OCI-LY3 (cell line): ENCODE data around the gene ZNF644.

ENCODE experiments used
- H2AFZ ChIP-seq: fragments of 200-600, 300-600 bp; shearing (Covaris generic); 2 replicates; pipeline ENCODE4 v1.6.0; 2014; ENCODE audit warnings: antibody characterized with exemption, low read depth, low read length
- H3K27ac ChIP-seq: fragments of 200-600, 300-600 bp; sonication (generic); 2 replicates; pipeline ENCODE4 v1.5.1; 2014; ENCODE audit warnings: mild to moderate bottlenecking, low read length, moderate library complexity, mixed read lengths
- H3K27me3 ChIP-seq: fragments of 200-600, 300-600 bp; sonication (generic); 2 replicates; pipeline ENCODE4 v1.6.1; 2014; ENCODE audit warnings: low read depth, low read length, mixed read lengths
- H3K36me3 ChIP-seq: fragments of 200-600, 300-600 bp; sonication (generic); replicated peaks from 2 replicates; pipeline ENCODE3; 2014; ENCODE audit warnings: low read depth, low read length, mixed read lengths
- H3K4me1 ChIP-seq: fragments of 300-600, 200-600 bp; sonication (generic); 2 replicates; pipeline ENCODE4 v1.6.1; 2014; ENCODE audit warnings: low read length, mixed read lengths
- H3K4me2 ChIP-seq: fragments of 200-600, 300-600 bp; sonication (generic); 2 replicates; pipeline ENCODE4 v1.6.1; 2014; ENCODE audit warnings: low read length, mixed read lengths
- H3K4me3 ChIP-seq: fragments of 300-600, 200-600 bp; sonication (generic); 2 replicates; pipeline ENCODE4 v1.5.1; 2014; ENCODE audit warnings: antibody characterized with exemption, mild to moderate bottlenecking, low read length, moderate library complexity
- H3K79me2 ChIP-seq: fragments of 300-600, 200-600 bp; shearing (Covaris generic); 2 replicates; pipeline ENCODE4 v1.6.1; 2014; ENCODE audit warnings: mild to moderate bottlenecking, low read length, mixed read lengths
- H3K9ac ChIP-seq: fragments of 300-600, 200-600 bp; shearing (Covaris generic); 2 replicates; pipeline ENCODE4 v1.6.0; 2014; ENCODE audit warnings: mild to moderate bottlenecking, low read length, moderate library complexity
- H3K9me3 ChIP-seq: fragments of 200-600, 300-600 bp; shearing (Covaris generic); 2 replicates; pipeline ENCODE4 v1.6.1; 2014; ENCODE audit warnings: low read length, mixed read lengths; ENCODE audit not compliant: insufficient read depth
- H4K20me1 ChIP-seq: fragments of 200-600, 300-600 bp; sonication (generic); 2 replicates; pipeline ENCODE4 v1.6.1; 2016; ENCODE audit warnings: low read length, mixed read lengths; ENCODE audit not compliant: insufficient read depth
- CTCF ChIP-seq: fragments of 200-600, 300-600 bp; sonication (generic); IDR thresholded peaks from 2 replicates; pipeline ENCODE4 v1.5.1; 2014; ENCODE audit warnings: antibody characterized with exemption, low read length, low read depth
- EZH2phosphoT487 ChIP-seq: fragments of 200-600 bp; shearing (Covaris generic); IDR thresholded peaks from 2 replicates; pipeline ENCODE4 v1.6.1; 2018; ENCODE audit warnings: antibody characterized with exemption, mixed run types, low read depth

ZNF644 gene

GRCh38 chr1:90952906-90953305, 68.9 kb downstream of the ZNF644 start:
- no peaks in the 10 kb centered on the region for H3K27me3 ChIP-seq
- TF ChIP-seq CTCF (no peak), EZH2phosphoT487 (no peak)
- H3K79me2 ChIP-seq, result peaks cover 83% of the 10 kb centered on the region
- peaks cover 65% of the 10 kb centered on the region for H4K20me1 ChIP-seq
- no peaks in the 10 kb centered on the region for H3K4me1 ChIP-seq
- H2AFZ ChIP-seq, result no peak overlapping the region
- H3K4me3 ChIP-seq, result no peak overlapping the region
- H3K9me3 ChIP-seq, result no peaks in the 10 kb centered on the region
- no peak overlapping the region for H3K4me2 ChIP-seq
- no peak overlapping the region for H3K9ac ChIP-seq
- no peak overlapping the region for H3K27ac ChIP-seq
- peaks cover 12% of the 10 kb centered on the region for H3K36me3 ChIP-seq

- peaks cover 81% of the 10 kb centered on the region for H3K79me2 ChIP-seq
- H3K9ac ChIP-seq, result no peak overlapping the region
- H3K4me2 ChIP-seq, result no peak overlapping the region
- H3K4me3 ChIP-seq, result no peak overlapping the region
- peaks cover 7% of the 10 kb centered on the region for H3K36me3 ChIP-seq
- no peaks in the 10 kb centered on the region for H3K27me3 ChIP-seq
- H4K20me1 ChIP-seq, result peaks cover 61% of the 10 kb centered on the region
- H3K9me3 ChIP-seq, result no peaks in the 10 kb centered on the region
- no peak for TF ChIP-seq CTCF
- no peak for TF ChIP-seq EZH2phosphoT487
- no peaks in the 10 kb centered on the region for H3K4me1 ChIP-seq
- no peak overlapping the region for H2AFZ ChIP-seq
- no peak overlapping the region for H3K27ac ChIP-seq
Measured at GRCh38 chr1:90951009-90951408, 70.8 kb downstream of the ZNF644 start.

DNA sequence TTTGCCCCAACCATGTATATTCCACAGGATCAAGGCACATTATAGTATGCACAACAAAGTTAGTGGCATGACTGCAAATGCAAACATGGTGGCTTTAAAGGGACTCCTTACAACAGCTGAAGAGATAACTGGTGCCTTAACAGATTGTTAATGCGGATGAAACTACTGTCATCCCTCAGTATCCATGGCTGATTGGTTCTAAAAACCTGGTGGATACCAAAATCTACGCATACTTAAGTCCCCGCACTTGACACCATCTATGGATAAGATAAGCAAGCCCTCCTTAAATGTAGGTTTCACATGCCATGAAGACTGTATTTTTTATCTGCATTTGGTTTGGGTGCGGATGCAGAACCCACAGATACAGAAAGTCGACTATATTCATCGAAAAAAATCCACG, 73.5 kb downstream of the ZNF644 start:
- Histone ChIP-seq H3K9ac (no peak overlapping the region), H3K27me3 (no peaks in the 10 kb centered on the region), H3K4me2 (no peak overlapping the region), H3K4me3 (no peak overlapping the region), H3K27ac (no peak overlapping the region), H3K4me1 (no peaks in the 10 kb centered on the region), H3K9me3 (no peaks in the 10 kb centered on the region), H3K79me2 (peaks cover 76% of the 10 kb centered on the region), H2AFZ (no peak overlapping the region), H4K20me1 (peaks cover 66% of the 10 kb centered on the region), H3K36me3 (no peaks in the 10 kb centered on the region)
- TF ChIP-seq EZH2phosphoT487 (no peak), CTCF (no peak)

GRCh38 chr1:90946630-90947029, 75.2 kb downstream of the ZNF644 start:
- no peaks in the 10 kb centered on the region for H3K4me1 ChIP-seq
- no peaks in the 10 kb centered on the region for H3K36me3 ChIP-seq
- no peaks in the 10 kb centered on the region for H3K27me3 ChIP-seq
- H3K4me2 ChIP-seq, result no peak overlapping the region
- TF ChIP-seq EZH2phosphoT487, result no peak
- TF ChIP-seq CTCF, result no peak
- no peaks in the 10 kb centered on the region for H3K9me3 ChIP-seq
- H3K27ac ChIP-seq, result no peak overlapping the region
- H4K20me1 ChIP-seq, result peaks cover 55% of the 10 kb centered on the region
- H3K79me2 ChIP-seq, result peaks cover 63% of the 10 kb centered on the region
- H2AFZ ChIP-seq, result no peak overlapping the region
- no peak overlapping the region for H3K9ac ChIP-seq
- no peak overlapping the region for H3K4me3 ChIP-seq
